Fibroblast of skin of abdomen (primary cell): ENCODE results near the gene NPC1L1.
"Not testable (repeated sequence)": the region's sequence is repeated elsewhere in the genome, so short reads cannot be mapped to it uniquely, and the experiment has no call there.

Experiments
- DNase-seq: peaks from one replicate; pipeline ENCODE4 v3.0.0-alpha.2; 2013

Gene NPC1L1

DNA sequence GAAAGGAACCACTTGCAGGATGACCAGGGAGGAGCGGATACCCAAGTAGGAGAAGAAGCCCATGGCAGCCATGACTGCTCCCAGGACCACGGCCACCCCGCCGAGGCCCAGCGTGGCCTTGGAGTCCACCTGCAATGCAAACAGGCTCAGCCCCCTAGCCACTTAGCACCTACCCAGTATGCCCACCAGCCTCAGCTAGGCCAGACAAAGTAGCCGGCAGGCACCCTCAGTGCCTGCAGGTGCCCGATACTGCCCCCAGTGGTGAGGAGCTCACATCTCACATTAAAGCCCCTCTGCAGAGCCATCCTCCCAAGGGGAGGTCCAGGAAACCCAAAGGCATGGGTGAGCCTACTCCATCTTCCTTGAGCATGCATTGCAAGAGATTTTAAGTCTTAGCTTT, 6.6 kb downstream of the NPC1L1 start:
- DNase-seq: peak; percentile 21

DNA sequence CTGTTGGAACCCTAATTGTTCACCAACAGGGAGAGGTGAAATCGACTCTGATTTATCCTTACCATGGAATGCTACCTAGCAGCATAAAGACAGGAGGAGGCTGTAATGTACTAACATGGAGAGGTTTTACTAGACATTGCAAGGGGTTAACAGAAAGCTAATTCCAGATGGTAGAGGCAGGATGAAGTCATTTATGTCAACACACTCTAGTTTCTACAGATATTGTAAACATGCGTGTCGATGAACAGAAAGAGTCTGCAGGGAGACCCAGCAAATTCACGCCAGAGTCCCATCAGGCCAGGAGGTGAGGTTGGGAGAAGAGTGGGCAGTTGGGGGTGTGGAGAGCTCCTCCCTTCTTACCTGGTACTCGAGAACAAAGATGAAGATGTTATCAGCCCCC, 7.0 kb downstream of the NPC1L1 start:
- DNase-seq: no peak

- no peak for DNase-seq
Observed at GRCh38 chr7:44533301-44534055, 7.7 kb downstream of the NPC1L1 start.

GRCh38 chr7:44531421-44532380, 9.4 kb downstream of the NPC1L1 start:
- no peak for DNase-seq

DNA sequence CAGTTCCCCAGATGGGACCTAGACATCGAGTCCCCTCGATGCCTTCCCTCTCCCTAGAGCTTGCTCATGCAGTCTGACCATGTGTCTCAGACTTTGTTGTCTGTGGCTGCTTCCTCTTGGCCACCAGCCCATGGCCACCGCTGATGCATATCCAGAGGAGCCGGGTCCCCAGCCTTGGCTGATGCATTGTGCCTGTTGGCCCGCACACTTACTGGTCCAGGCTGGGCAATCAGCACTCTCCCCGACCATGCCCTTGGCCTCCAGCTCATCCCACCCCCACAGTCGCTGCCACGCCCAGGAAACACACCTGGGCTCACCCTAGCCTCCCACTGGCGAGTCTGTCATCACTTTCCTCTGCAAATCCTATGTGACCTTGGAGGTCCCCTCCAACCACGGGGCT, 10.1 kb downstream of the NPC1L1 start:
- DNase-seq: no peak

DNA sequence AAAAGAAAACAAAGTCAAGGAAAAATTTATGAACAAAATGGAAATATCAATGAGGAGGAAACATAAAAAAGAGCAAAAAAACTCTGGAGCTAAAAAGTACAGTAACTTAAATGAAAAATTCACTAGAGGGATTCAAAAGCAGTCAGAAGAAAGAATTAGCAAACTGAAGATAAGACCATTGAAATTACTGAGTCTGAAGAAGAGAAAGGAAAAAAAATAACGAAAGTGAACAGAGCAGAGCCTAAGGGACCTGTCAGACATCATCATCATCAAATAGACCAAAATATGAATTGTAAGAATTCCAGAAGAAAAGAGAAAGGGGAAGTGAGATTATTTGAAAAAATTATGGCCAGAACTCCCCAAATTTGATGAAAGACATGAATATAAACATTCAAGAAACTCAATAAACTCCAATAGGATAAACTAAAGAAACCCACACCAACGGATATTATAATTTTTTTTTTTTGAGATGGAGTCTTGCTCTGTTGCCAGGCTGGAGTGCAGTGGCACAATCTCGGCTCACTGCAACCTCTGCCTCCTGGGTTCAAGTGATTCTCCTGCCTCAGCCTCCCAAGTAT, 16.2 kb downstream of the NPC1L1 start:
- no peak for DNase-seq

DNA sequence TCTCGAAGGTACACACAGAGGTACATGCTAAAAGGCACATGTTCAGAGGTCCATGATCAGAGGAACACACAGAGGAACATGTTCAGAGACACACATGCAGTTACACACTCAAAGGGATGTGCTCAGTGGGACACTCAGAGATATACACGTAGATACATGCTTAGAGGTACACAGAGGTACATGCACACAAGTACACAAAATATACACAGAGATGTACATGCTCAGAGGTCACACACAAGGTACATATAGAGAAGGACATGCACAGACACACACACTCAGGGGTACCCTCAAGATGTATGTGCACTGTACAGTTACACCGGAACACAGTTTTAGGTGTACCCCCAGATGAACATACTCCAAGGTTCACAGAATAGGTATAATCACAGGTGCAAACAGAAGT, 18.8 kb downstream of the NPC1L1 start:
- DNase-seq: no peak

DNA sequence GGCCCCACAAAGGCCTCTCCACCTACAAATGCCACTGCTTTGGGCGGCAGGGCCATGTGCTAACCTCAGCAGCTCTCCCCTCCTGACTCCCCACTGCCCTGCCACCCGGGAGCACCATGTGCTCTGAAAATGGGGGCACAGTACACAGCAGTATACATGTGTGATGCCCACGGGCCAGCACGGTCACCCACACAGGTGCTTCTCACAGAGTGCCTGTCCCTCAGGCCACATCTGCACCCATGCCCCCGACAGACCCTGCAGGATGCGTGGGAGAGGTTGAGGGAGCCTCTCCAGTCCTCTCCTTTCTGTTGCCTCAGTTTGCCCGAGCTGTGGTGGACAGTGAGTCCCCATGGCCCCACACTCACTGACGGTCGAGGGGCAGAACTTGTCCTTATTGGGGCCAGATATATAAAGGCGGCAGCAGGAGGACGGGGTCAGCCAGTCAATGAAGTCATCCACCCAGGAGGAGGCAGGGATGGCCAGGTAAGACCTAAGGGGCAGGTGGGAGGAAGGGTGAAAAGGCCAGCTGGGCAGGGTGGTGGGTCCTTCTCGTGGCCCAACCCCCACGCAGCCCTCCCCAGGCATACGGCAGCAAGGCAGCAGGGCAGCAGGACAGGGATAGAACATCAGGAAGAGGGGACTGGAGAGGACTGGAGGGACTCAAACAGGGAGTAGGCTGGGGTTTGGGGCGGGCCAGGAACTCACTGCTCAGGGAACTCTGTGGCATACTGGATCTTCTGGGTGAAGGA, 19.6 kb downstream of the NPC1L1 start:
- DNase-seq: no peak

DNA sequence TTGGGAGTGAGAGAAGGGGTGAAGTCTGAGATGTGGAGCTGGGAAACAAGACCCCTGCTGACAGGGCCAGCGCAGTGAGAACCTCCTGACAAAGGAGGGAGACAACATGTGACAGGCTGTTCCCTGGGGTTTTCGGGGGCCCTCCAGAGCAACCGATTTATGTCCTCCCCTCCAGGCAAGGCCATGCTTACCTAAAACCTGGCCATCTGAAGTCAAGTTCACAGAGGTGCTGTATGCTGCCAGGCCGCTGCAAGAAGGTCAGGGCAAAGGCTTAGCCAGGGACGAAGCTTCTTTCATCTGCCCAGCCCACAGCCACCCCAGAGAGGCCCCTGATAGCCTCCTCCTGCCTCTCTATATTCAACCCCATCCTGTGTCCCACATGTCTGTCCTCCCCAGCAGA, 20.6 kb downstream of the NPC1L1 start:
- no peak for DNase-seq

DNA sequence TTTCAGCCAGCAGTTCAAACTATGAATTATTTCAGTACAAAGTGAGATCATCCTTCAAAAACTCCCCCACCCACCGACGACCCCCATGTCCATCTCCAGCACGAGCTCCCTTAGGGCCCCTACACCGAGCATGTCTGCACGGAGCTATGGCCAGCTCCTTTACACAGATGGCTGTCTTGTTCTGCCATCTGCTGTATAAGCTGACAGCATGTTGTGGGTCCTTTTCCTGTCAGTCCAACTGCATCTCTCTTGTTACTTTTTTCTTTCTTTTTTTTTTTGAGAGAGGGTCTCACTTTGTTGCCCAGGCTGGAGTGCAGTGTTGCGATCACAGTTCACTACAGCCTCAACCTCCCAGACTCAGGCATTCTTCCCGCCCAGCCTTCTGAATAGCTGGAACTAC, 21.6 kb downstream of the NPC1L1 start:
- DNase-seq: no peak

- DNase-seq: no peak
Observed at GRCh38 chr7:44518761-44519160, 22.4 kb downstream of the NPC1L1 start.

DNA sequence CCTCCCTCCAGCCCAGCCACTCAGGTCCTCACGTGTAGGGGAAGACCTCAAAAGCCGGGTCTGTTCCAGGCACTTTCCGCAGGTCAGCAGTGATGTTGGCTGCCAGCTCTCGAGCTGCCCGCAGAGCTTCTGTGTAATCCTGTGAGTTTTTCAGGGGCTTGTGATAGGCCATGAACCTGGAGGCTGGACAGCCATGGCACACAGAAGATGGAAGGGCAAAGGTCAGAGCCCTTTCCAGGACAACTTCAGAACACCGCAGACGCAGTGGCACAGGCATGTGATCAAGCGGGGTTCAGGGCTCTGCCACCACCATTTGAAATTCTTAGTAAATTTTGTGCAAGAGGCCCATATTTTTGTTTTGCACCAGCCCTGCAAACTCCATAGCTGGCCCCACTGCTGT, 24.0 kb downstream of the NPC1L1 start:
- no peak for DNase-seq

DNA sequence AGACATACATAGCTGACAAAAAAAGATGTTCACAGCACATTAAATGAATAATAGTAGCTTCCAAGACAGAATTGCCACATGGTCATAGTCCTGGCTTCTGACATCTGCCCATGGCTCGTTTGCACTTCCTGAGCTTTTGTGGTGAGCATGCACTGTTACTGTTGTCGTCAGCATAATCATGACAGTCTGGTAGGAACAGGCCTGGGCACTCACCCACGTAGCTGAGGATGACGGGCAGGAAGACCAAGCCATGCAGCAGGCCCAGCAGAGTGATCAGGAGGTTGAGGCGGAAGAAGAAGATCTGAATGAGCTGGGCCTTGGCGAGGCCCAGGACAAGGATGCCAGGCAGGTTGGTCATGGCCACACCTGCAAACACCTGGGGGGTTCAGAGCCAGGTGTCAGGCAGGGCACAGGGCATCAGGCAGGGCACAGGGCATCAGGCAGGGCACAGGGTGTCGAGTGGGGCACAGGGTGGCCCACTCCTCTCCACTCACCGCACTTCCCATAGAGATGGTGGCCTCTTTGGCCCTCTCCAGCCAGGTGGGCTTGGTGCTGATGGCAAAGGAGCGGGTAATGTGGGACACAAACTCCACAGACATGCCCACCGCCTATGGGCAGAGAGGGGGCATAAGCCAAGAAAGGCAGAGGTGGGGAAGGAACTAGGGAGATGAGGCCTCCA, 25.4 kb downstream of the NPC1L1 start:
- DNase-seq: no peak

GRCh38 chr7:44512736-44513135, 28.4 kb downstream of the NPC1L1 start:
- DNase-seq: no peak

DNA sequence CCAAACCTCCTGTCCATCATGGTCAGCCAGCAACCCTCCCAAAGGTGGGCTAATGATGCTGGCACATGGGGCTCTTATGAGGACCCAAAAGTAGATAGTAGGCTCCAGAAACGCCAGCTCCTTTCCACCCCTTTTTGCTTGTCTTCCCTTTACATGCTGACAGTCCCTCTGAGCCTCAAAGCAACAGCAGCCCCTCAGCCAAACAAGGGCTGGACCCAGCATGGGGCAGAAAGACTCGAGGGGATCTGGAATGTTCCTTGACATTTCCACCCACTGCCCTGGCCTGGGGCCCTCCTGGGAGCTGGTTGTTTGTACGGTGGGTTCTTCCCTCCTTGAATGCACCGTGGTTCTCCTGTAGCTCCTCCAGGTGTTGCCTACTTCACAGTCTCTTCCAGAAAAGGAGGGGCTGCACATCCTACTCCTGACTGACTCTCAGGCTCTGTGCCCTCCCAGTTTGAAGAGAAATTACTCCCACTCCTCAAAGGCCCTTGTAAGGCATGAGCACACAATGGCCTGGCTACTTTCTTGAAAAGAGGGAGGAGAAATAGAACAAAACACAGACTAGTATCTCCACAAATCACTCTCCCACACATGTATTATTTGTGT, 29.2 kb downstream of the NPC1L1 start:
- no peak for DNase-seq

- no peak for DNase-seq
Observed at GRCh38 chr7:44511236-44511635, 29.9 kb downstream of the NPC1L1 start.

DNA sequence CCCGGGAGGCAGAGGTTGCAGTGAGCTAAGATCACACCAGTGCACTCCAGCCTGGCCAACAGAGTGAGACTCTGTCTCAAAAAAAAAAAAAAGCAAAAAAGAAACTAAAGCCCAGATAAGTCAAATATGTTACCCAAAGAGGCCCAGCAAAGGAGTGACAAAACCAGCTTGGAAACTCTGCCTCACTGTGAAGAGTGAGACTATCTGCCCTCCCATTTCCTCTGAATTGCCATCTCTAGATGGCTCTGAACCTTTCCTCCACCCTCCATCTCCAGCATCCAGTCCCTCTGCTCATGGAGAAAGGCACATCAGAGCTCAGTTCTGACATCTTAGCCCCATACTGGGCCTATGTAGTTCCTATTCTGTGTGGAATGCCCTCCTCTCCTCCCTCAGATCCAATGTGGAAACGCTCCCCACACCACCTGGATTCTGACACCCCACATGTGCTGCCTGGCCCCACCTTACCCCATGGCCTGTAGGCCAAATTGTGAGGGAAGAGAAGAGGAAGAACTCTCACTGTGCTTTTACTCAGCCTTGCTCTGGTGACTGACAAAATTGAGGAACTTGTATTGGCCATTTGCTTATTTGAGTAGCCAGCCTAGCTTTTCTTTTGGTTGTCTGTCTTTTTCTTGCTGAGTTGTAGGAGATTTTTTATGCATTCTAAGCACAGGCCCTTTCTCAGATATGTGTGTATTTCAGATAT, 32.7 kb downstream of the NPC1L1 start:
- DNase-seq: no peak

GRCh38 chr7:44506592-44507288, 34.4 kb downstream of the NPC1L1 start:
- DNase-seq: not testable (repeated sequence)

GRCh38 chr7:44505595-44505994, 35.5 kb downstream of the NPC1L1 start:
- DNase-seq: no peak

DNA sequence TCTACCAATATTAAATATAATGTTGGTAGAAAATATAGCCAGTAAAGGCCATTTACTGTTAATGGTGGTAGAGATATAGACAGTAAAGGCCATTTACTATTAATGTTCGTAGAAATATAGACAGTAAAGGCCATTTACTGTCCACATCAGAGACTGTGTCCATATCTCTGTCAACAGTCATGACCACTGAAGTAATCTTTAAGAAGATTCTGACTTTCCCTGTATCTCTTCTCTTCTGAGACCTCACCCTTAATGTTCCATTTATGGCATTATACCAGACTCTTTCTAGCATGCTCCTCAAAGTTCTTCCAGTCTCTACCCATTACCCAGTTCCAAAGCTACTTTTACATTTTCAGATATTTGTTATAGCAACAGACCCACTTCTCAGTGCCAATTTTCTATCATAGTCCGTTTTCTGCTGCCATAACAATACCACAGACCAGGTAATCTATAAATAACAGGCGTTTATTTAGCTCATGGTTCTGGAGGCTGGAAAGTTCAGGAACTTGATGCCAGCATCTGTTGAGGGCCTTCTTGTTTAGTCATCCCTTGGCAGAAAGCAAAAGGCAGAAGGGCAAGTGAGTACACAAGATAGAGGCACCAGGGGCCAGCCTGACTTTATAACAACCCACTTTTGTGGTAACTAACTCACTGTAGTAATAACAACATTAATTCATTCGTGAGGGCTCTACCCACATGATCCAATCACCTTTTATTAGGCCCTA, 42.7 kb downstream of the NPC1L1 start:
- no peak for DNase-seq
